22Rv1 (cell line): ENCODE measurements around the gene EYS.

Experiments
- CTCF ChIP-seq: fragments of 450-650 bp; IDR thresholded peaks from 2 replicates; pipeline ENCODE4 v1.5.1; 2017; ENCODE audit warnings: mild to moderate bottlenecking
- ZFX ChIP-seq: fragments of 450-650 bp; IDR thresholded peaks from 2 replicates; pipeline ENCODE4 v1.6.1; 2017; ENCODE audit warnings: antibody characterized with exemption, borderline replicate concordance

- TF ChIP-seq CTCF (peak; percentile 73), ZFX (no peak)
These were observed 1426.5 kb downstream of the EYS start for GRCh38 chr6:64280569-64280968.
